ENCODE measurements around the gene SYNGR1.

Gene SYNGR1

GRCh38 chr22:39374191-39374590 is 24.4 kb downstream of the SYNGR1 start:
- Histone ChIP-seq H3K36me3 (ENCODE audit: control insufficient read depth, insufficient read depth, low read length) (no peaks in the 10 kb centered on the region), H2BK15ac (replicated peaks; ENCODE audit: low read depth) (no peak overlapping the region), H3K4ac (ENCODE audit: low read depth, low read length) (no peak overlapping the region), H3K4me1 (ENCODE audit: control insufficient read depth, low read depth, low read length) (no peaks in the 10 kb centered on the region), H4K5ac (ENCODE audit: low read length) (no peak overlapping the region), H3K4me2 (ENCODE audit: low read length) (no peak overlapping the region), H3K56ac (ENCODE audit: low read length) (no peak overlapping the region), H3K9ac (ENCODE audit: low read length) (no peak overlapping the region), H2BK120ac (ENCODE audit: low read depth, low read length) (no peak overlapping the region), H2AK5ac (ENCODE audit: low read length) (no peak overlapping the region), H3K27me3 (ENCODE audit: insufficient read depth, low read length, poor library complexity) (no peaks in the 10 kb centered on the region), H3K4me3 (ENCODE audit: low read length) (no peak overlapping the region), H2BK5ac (ENCODE audit: low read length) (no peak overlapping the region), H3K18ac (ENCODE audit: low read length) (no peak overlapping the region), H3K27ac (ENCODE audit: low read depth, low read length) (no peak overlapping the region), H3K23ac (ENCODE audit: low read length) (no peak overlapping the region), H3K79me1 (ENCODE audit: low read length) (no peaks in the 10 kb centered on the region), H3K79me2 (ENCODE audit: control insufficient read depth, insufficient read depth, low read length) (no peaks in the 10 kb centered on the region), H4K8ac (ENCODE audit: low read depth, low read length) (no peak overlapping the region)
- DNase-seq, result no peak
- no CpG with 5 or more reads among the region's 24 CpGs for whole genome bisulfite sequencing (ENCODE audit: extremely low coverage, insufficient coverage, low lambda C conversion rate)

- no peak overlapping the region for H3K18ac ChIP-seq (ENCODE audit: low read length)
- WGBS (ENCODE audit: extremely low coverage, insufficient coverage, low lambda C conversion rate), result no CpG with 5 or more reads among the region's 8 CpGs
Observed at GRCh38 chr22:39374801-39375200, 25.0 kb downstream of the SYNGR1 start.

GRCh38 chr22:39375646-39376045 is 25.9 kb downstream of the SYNGR1 start:
- Histone ChIP-seq H2BK5ac (ENCODE audit: low read length) (no peak overlapping the region), H3K9ac (ENCODE audit: low read length) (no peak overlapping the region)
- WGBS (ENCODE audit: extremely low coverage, insufficient coverage, low lambda C conversion rate), result no CpG with 5 or more reads among the region's 8 CpGs

More at GRCh38 chr22:39374801-39375200, 25.0 kb downstream of the SYNGR1 start:
- no peak overlapping the region for H2BK120ac ChIP-seq (ENCODE audit: low read depth, low read length)
- H4K5ac ChIP-seq (ENCODE audit: low read length), result no peak overlapping the region
- H3K4me3 ChIP-seq (ENCODE audit: low read length), result no peak overlapping the region
- no peaks in the 10 kb centered on the region for H3K79me2 ChIP-seq (ENCODE audit: control insufficient read depth, insufficient read depth, low read length)
- no peak overlapping the region for H3K9ac ChIP-seq (ENCODE audit: low read length)
- H3K23ac ChIP-seq (ENCODE audit: low read length), result no peak overlapping the region
- H3K4me1 ChIP-seq (ENCODE audit: control insufficient read depth, low read depth, low read length), result no peaks in the 10 kb centered on the region
- H3K27ac ChIP-seq (ENCODE audit: low read depth, low read length), result no peak overlapping the region
- H2BK15ac ChIP-seq (replicated peaks; ENCODE audit: low read depth), result no peak overlapping the region
- H3K4ac ChIP-seq (ENCODE audit: low read depth, low read length), result no peak overlapping the region
- H2AK5ac ChIP-seq (ENCODE audit: low read length), result no peak overlapping the region
- no peak overlapping the region for H3K56ac ChIP-seq (ENCODE audit: low read length)
- H4K8ac ChIP-seq (ENCODE audit: low read depth, low read length), result no peak overlapping the region
- no peak for DNase-seq
- no peak overlapping the region for H2BK5ac ChIP-seq (ENCODE audit: low read length)
- H3K27me3 ChIP-seq (ENCODE audit: insufficient read depth, low read length, poor library complexity), result no peaks in the 10 kb centered on the region
- H3K79me1 ChIP-seq (ENCODE audit: low read length), result no peaks in the 10 kb centered on the region
- no peaks in the 10 kb centered on the region for H3K36me3 ChIP-seq (ENCODE audit: control insufficient read depth, insufficient read depth, low read length)
- H3K4me2 ChIP-seq (ENCODE audit: low read length), result no peak overlapping the region

GRCh38 chr22:39379756-39380730 is 30.3 kb downstream of the SYNGR1 start:
- Histone ChIP-seq H3K27ac (ENCODE audit: low read depth, low read length) (no peak overlapping the region), H3K23ac (ENCODE audit: low read length) (no peak overlapping the region)
- DNase-seq, result no peak

More at GRCh38 chr22:39375646-39376045, 25.9 kb downstream of the SYNGR1 start:
- Histone ChIP-seq H3K23ac (ENCODE audit: low read length) (no peak overlapping the region), H2BK120ac (ENCODE audit: low read depth, low read length) (no peak overlapping the region), H4K8ac (ENCODE audit: low read depth, low read length) (no peak overlapping the region), H3K4ac (ENCODE audit: low read depth, low read length) (no peak overlapping the region), H3K27me3 (ENCODE audit: insufficient read depth, low read length, poor library complexity) (no peaks in the 10 kb centered on the region), H3K27ac (ENCODE audit: low read depth, low read length) (no peak overlapping the region), H3K79me2 (ENCODE audit: control insufficient read depth, insufficient read depth, low read length) (no peaks in the 10 kb centered on the region), H3K4me3 (ENCODE audit: low read length) (no peak overlapping the region), H3K36me3 (ENCODE audit: control insufficient read depth, insufficient read depth, low read length) (no peaks in the 10 kb centered on the region), H3K56ac (ENCODE audit: low read length) (no peak overlapping the region), H2AK5ac (ENCODE audit: low read length) (no peak overlapping the region), H3K79me1 (ENCODE audit: low read length) (no peaks in the 10 kb centered on the region), H4K5ac (ENCODE audit: low read length) (no peak overlapping the region), H2BK15ac (replicated peaks; ENCODE audit: low read depth) (no peak overlapping the region), H3K4me2 (ENCODE audit: low read length) (no peak overlapping the region), H3K18ac (ENCODE audit: low read length) (no peak overlapping the region), H3K4me1 (ENCODE audit: control insufficient read depth, low read depth, low read length) (no peaks in the 10 kb centered on the region)
- no peak for DNase-seq

GRCh38 chr22:39381009-39381755 is 31.4 kb downstream of the SYNGR1 start:
- Histone ChIP-seq H2AK5ac (ENCODE audit: low read length) (no peak overlapping the region), H2BK5ac (ENCODE audit: low read length) (no peak overlapping the region), H3K27ac (ENCODE audit: low read depth, low read length) (no peak overlapping the region), H3K23ac (ENCODE audit: low read length) (no peak overlapping the region), H3K4me2 (ENCODE audit: low read length) (no peak overlapping the region), H3K18ac (ENCODE audit: low read length) (no peak overlapping the region), H2BK120ac (ENCODE audit: low read depth, low read length) (no peak overlapping the region), H3K4me3 (ENCODE audit: low read length) (no peak overlapping the region), H4K8ac (ENCODE audit: low read depth, low read length) (no peak overlapping the region), H2BK15ac (replicated peaks; ENCODE audit: low read depth) (no peak overlapping the region), H3K79me2 (ENCODE audit: control insufficient read depth, insufficient read depth, low read length) (no peaks in the 10 kb centered on the region), H4K5ac (ENCODE audit: low read length) (no peak overlapping the region), H3K4me1 (ENCODE audit: control insufficient read depth, low read depth, low read length) (no peaks in the 10 kb centered on the region), H3K4ac (ENCODE audit: low read depth, low read length) (no peak overlapping the region), H3K27me3 (ENCODE audit: insufficient read depth, low read length, poor library complexity) (no peaks in the 10 kb centered on the region), H3K79me1 (ENCODE audit: low read length) (no peaks in the 10 kb centered on the region), H3K36me3 (ENCODE audit: control insufficient read depth, insufficient read depth, low read length) (no peaks in the 10 kb centered on the region), H3K9ac (ENCODE audit: low read length) (no peak overlapping the region), H3K56ac (ENCODE audit: low read length) (peak overlapping the region; percentile 15)
- WGBS (ENCODE audit: extremely low coverage, insufficient coverage, low lambda C conversion rate), result no CpG with 5 or more reads among the region's 14 CpGs
- peak; percentile 68 for DNase-seq

More at GRCh38 chr22:39379756-39380730, 30.3 kb downstream of the SYNGR1 start:
- no peak overlapping the region for H3K18ac ChIP-seq (ENCODE audit: low read length)
- no peak overlapping the region for H3K56ac ChIP-seq (ENCODE audit: low read length)
- H4K8ac ChIP-seq (ENCODE audit: low read depth, low read length), result no peak overlapping the region
- H3K79me2 ChIP-seq (ENCODE audit: control insufficient read depth, insufficient read depth, low read length), result no peaks in the 10 kb centered on the region
- H4K5ac ChIP-seq (ENCODE audit: low read length), result no peak overlapping the region
- no peaks in the 10 kb centered on the region for H3K79me1 ChIP-seq (ENCODE audit: low read length)
- H2BK15ac ChIP-seq (replicated peaks; ENCODE audit: low read depth), result no peak overlapping the region
- H2BK120ac ChIP-seq (ENCODE audit: low read depth, low read length), result no peak overlapping the region
- no peak overlapping the region for H2AK5ac ChIP-seq (ENCODE audit: low read length)
- no peak overlapping the region for H2BK5ac ChIP-seq (ENCODE audit: low read length)
- no peaks in the 10 kb centered on the region for H3K27me3 ChIP-seq (ENCODE audit: insufficient read depth, low read length, poor library complexity)
- H3K4me3 ChIP-seq (ENCODE audit: low read length), result no peak overlapping the region
- no peak overlapping the region for H3K4me2 ChIP-seq (ENCODE audit: low read length)
- H3K36me3 ChIP-seq (ENCODE audit: control insufficient read depth, insufficient read depth, low read length), result no peaks in the 10 kb centered on the region
- WGBS (ENCODE audit: extremely low coverage, insufficient coverage, low lambda C conversion rate), result no CpG with 5 or more reads among the region's 15 CpGs
- no peak overlapping the region for H3K4ac ChIP-seq (ENCODE audit: low read depth, low read length)
- no peaks in the 10 kb centered on the region for H3K4me1 ChIP-seq (ENCODE audit: control insufficient read depth, low read depth, low read length)
- H3K9ac ChIP-seq (ENCODE audit: low read length), result no peak overlapping the region

Measured in mesendoderm (in vitro differentiated cells).